HCT116 (cell line): ENCODE results near the gene GBGT1. TPM values are rescaled to one million over a fixed set of nuclear protein-coding genes. Genes with fewer than 3 reads are reported as not detected.

ENCODE experiments used
- ATAC-seq: fragments of 200-7000 bp; cut with Tn5 transposase; 2 replicates; pipeline ENCODE4 v1.9.1; 2020; ENCODE audit warnings: mild to moderate bottlenecking, moderate library complexity
- BruUV-seq: library from RNA; stranded (reverse); fragments of 400-500 nt; replicated peaks from 2 replicates; lab custom pipeline; 2021; lab: Mats Ljungman, UMichigan
- CTCF ChIA-PET: fragments of 300-600 bp; sonication (Branson Sonifier 250); formaldehyde crosslinking; loops from one replicate; lab custom pipeline; 2021; ENCODE audit warnings: antibody characterized with exemption; lab: Charles Lee
- POLR2A ChIA-PET: fragments of 300-600, 350-600 bp; sonication (Branson Sonifier 250); formaldehyde crosslinking; loops from one replicate; lab custom pipeline; 2021; ENCODE audit warnings: antibody characterized with exemption; lab: Charles Lee
- RAD21 ChIA-PET, 2 experiments: fragments of 300-600 bp; sonication (Branson Sonifier 250); formaldehyde crosslinking; loops; one replicate each; lab custom pipeline; 2023; ENCODE audit warnings: low total read pairs in 2 of 2; ENCODE audit not compliant: uncharacterized antibody in 2 of 2, unreplicated experiment in 2 of 2, low non-redundant PET in 1 of 2; lab: Charles Lee
- DNase-seq: peaks from one replicate; pipeline ENCODE4 v3.0.0-alpha.2; 2010; ENCODE audit warnings: low read depth, low spot score
- H2AFZ ChIP-seq: fragments of 200-600 bp; shearing (Covaris generic), sonication (generic); 2 replicates; pipeline ENCODE4 v1.6.1; 2017; ENCODE audit warnings: low read depth, mixed run types, mixed read lengths, antibody characterized with exemption, low read length; ENCODE audit not compliant: poor library complexity, severe bottlenecking
- H3K27ac ChIP-seq: 2 replicates; pipeline ENCODE4 v1.5.1; 2012; ENCODE audit warnings: low read depth, low read length
- H3K27me3 ChIP-seq: fragments of 200-600 bp; sonication (generic); 2 replicates; pipeline ENCODE4 v1.6.1; 2016; ENCODE audit warnings: mixed run types, low read length, mixed read lengths; ENCODE audit not compliant: insufficient read depth
- H3K36me3 ChIP-seq, 2 experiments: fragments of 200-500 bp in 1 of 2; fragments of 200-600 bp in 1 of 2; sonication (Bioruptor generic) in 1 of 2; sonication (generic) in 1 of 2; 2 replicates each; pipeline versions ENCODE4 v1.5.1 to v1.6.1; 2014 to 2016; ENCODE audit warnings: low read length in 2 of 2, inconsistent platforms in 1 of 2, mixed read lengths in 1 of 2, mixed run types in 1 of 2; ENCODE audit not compliant: insufficient read depth in 2 of 2, control insufficient read depth in 1 of 2
- H3K4me1 ChIP-seq, 2 experiments: fragments of 200-600 bp in 1 of 2; sonication (generic) in 1 of 2; 2 replicates each; pipeline versions ENCODE4 v1.5.1 to v1.6.1; 2012 to 2017; ENCODE audit warnings: low read length in 2 of 2, inconsistent platforms in 1 of 2, mild to moderate bottlenecking in 1 of 2, mixed read lengths in 1 of 2, mixed run types in 1 of 2, moderate library complexity in 1 of 2; ENCODE audit not compliant: insufficient read depth in 2 of 2, control insufficient read depth in 1 of 2
- H3K4me2 ChIP-seq: fragments of 200-600 bp; sonication (generic); 2 replicates; pipeline ENCODE4 v1.6.1; 2017; ENCODE audit warnings: mixed run types, low read length, mixed read lengths
- H3K4me3 ChIP-seq, 2 experiments: fragments of 200-600 bp in 1 of 2; sonication (generic) in 1 of 2; replicated peaks in 1 of 2; 2 replicates each; pipeline ENCODE4 v1.5.1; 2011 to 2016; ENCODE audit warnings: low read length in 2 of 2, control low read depth in 1 of 2, low read depth in 1 of 2, mild to moderate bottlenecking in 1 of 2, mixed read lengths in 1 of 2, mixed run types in 1 of 2
- H3K79me2 ChIP-seq: fragments of 200-600 bp; sonication (generic); 2 replicates; pipeline ENCODE4 v1.6.1; 2017; ENCODE audit warnings: mild to moderate bottlenecking, mixed run types, low read length, moderate library complexity, mixed read lengths; ENCODE audit not compliant: insufficient read depth
- H3K9ac ChIP-seq: fragments of 200-600 bp; sonication (generic); 2 replicates; pipeline ENCODE4 v1.6.1; 2016; ENCODE audit warnings: low read length, mixed read lengths
- H3K9me2 ChIP-seq: fragments of 200-600 bp; sonication (generic), shearing (Covaris generic); 2 replicates; pipeline ENCODE4 v1.6.1; 2017; ENCODE audit warnings: mixed run types, mild to moderate bottlenecking, moderate library complexity; ENCODE audit not compliant: insufficient read depth
- H3K9me3 ChIP-seq, 2 experiments: fragments of 200-500 bp in 1 of 2; fragments of 200-600 bp in 1 of 2; sonication (Bioruptor generic) in 1 of 2; sonication (generic) in 1 of 2; 2 replicates each; pipeline ENCODE4 v1.6.1; 2014 to 2017; ENCODE audit warnings: low read length in 2 of 2, mixed read lengths in 2 of 2, inconsistent platforms in 1 of 2, low read depth in 1 of 2, mild to moderate bottlenecking in 1 of 2, mixed run types in 1 of 2, moderate library complexity in 1 of 2; ENCODE audit not compliant: control insufficient read depth in 1 of 2, insufficient read depth in 1 of 2
- H4K20me1 ChIP-seq: fragments of 200-600 bp; sonication (generic), shearing (Covaris generic); 2 replicates; pipeline ENCODE4 v1.6.1; 2017; ENCODE audit warnings: mixed run types, mild to moderate bottlenecking, moderate library complexity; ENCODE audit not compliant: insufficient read depth
- POLR2AphosphoS5 ChIP-seq: IDR thresholded peaks from 2 replicates; pipeline ENCODE4 v1.6.1; 2011; ENCODE audit warnings: mild to moderate bottlenecking, low read depth, low read length, moderate library complexity
- ZNF274 ChIP-seq: fragments of 200-500 bp; sonication (Bioruptor generic); IDR thresholded peaks from 2 replicates; pipeline ENCODE4 v1.6.1; 2014; ENCODE audit warnings: mild to moderate bottlenecking, low read depth, low read length, inconsistent platforms
- intact Hi-C: fragments of 100-400 bp; cut with micrococcal nuclease; formaldehyde crosslinking; loops from 2 replicates; pipeline ENCODE4 v1.10.0; 2022
- total RNA-seq: library from RNA; stranded (reverse); gene quantifications from one replicate; pipeline ENCODE4 v1.2.1, GENCODE V29; 2021; ENCODE audit not compliant: unreplicated experiment
- TF ChIP-seq, protein P1 (sequence below): IDR thresholded peaks from 2 replicates; pipeline ENCODE4 v1.6.1; 2012

The GBGT1 gene
- total RNA-seq, 1 experiment from 2014 or later: 0.34 TPM

- no peak for TF ChIP-seq ZNF274
- TF ChIP-seq, protein P1, sequence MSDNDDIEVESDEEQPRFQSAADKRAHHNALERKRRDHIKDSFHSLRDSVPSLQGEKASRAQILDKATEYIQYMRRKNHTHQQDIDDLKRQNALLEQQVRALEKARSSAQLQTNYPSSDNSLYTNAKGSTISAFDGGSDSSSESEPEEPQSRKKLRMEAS: no peak
- TF ChIP-seq, all 23 proteins: peak for 0
These were observed 57.0 kb downstream of the GBGT1 start for GRCh38 chr9:133106511-133107244.

DNA sequence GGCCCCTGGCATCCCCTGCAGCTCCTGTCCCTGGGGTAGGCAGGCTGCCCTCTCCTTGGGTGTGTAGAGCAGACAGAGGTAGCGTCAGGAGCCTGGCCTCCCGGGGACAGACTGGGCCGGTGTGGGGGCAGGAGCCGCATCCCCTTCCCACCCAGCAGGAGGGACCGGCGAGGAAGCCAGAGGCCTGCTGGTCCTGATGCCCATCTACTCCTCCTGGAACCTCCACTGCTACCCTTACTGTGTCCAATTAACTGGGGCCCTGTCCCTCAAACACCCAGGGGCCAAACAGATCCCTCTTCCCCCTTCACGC is 58.3 kb downstream of the GBGT1 start:
- TF ChIP-seq ZNF274 (no peak), POLR2AphosphoS5 (no peak)
- intact Hi-C loops: no loop called here
- no peaks in the 10 kb centered on the region for H3K9me2 ChIP-seq
- no peak overlapping the region for H3K27ac ChIP-seq
- no peaks in the 10 kb centered on the region for H3K9me3 ChIP-seq
- H3K27me3 ChIP-seq: no peaks in the 10 kb centered on the region
- POLR2A ChIA-PET: interaction anchor here (0.7 kb wide), 1 partner anchor 1220 kb away, joined by 3 read pairs; no protein-coding TSS in a partner anchor
- H3K4me2 ChIP-seq: no peak overlapping the region
- H2AFZ ChIP-seq: no peak overlapping the region
- ATAC-seq (no peak), DNase-seq (no peak)
- no peaks in the 10 kb centered on the region for H4K20me1 ChIP-seq
- peaks cover 24 to 55% of the 10 kb centered on the region in 2 experiments for H3K36me3 ChIP-seq
- H3K79me2 ChIP-seq: no peaks in the 10 kb centered on the region
- no peaks in the 10 kb centered on the region for H3K4me1 ChIP-seq
- no peak overlapping the region for H3K4me3 ChIP-seq
- BruUV-seq: no TSS peak
- CTCF ChIA-PET: interaction anchor here (2.1 kb wide), 1 partner anchor 39 kb away, joined by 7 read pairs; no protein-coding TSS in a partner anchor
- RAD21 ChIA-PET: interaction anchor here in 1 of 2 experiments (0.6 kb wide), 1 partner anchor 354 kb away, joined by 3 read pairs; the partner anchor contains the start of gene CACFD1
- no peak overlapping the region for H3K9ac ChIP-seq

More at GRCh38 chr9:133106511-133107244, 57.0 kb downstream of the GBGT1 start:
- ChIA-PET POLR2A (no interaction called here), CTCF (interaction anchor here (2.1 kb wide), 1 partner anchor 38 kb away, joined by 7 read pairs; no protein-coding TSS in a partner anchor), RAD21 (no interaction called here)
- Histone ChIP-seq H3K27me3 (no peaks in the 10 kb centered on the region), H3K27ac (no peak overlapping the region), H3K4me2 (no peak overlapping the region), H3K9ac (no peak overlapping the region), H3K9me3 (no peaks in the 10 kb centered on the region), H3K4me1 (no peaks in the 10 kb centered on the region), H3K79me2 (no peaks in the 10 kb centered on the region), H3K4me3 (no peak overlapping the region), H4K20me1 (no peaks in the 10 kb centered on the region), H3K9me2 (no peaks in the 10 kb centered on the region), H2AFZ (no peak overlapping the region), H3K36me3 (peaks cover 24 to 50% of the 10 kb centered on the region in 2 experiments)
- no peak for ATAC-seq
- BruUV-seq: no TSS peak
- intact Hi-C loops: no loop called here
- no peak for DNase-seq
